ENCODE data around the gene ITGB5.

Gene ITGB5

DNA sequence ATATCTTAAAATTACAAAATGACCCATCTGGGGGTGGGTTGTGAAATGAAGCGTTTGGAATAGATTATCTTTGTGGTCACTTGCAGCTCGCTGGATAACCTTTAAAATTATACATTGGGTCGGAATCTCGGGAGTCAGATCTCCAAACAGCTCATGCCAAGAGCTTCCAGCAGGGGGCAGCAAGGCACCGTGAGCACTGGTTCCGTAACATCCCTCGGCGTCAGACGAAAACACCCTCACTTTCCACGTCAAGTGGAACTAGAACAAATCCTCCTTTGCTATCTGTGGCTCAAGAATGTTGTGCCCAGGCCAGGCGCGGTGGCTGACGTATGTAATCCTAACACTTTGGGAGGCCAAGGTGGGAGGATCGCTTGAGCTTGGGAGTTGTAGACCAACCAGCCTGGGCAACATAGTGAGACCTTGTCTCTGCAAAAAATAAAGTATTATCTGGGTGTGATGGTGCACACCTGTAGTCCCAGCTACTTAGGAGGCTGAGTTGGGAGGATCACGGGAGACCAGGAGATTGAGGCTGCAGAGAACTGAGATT is 125.8 kb downstream of the ITGB5 start:
- no peak for TF ChIP-seq TAF1 (IDR thresholded peaks at IDR 0.05; ENCODE audit: borderline replicate concordance, insufficient read depth, low read length)
- TF ChIP-seq FOXP2 (optimal IDR thresholded peaks at IDR 0.05; ENCODE audit: borderline replicate concordance, extremely low read depth, extremely low read length, insufficient read depth), result no peak
- no peak for TF ChIP-seq POLR2AphosphoS5 (IDR thresholded peaks at IDR 0.05; ENCODE audit: low read depth, low read length)
- TF ChIP-seq, protein P1, sequence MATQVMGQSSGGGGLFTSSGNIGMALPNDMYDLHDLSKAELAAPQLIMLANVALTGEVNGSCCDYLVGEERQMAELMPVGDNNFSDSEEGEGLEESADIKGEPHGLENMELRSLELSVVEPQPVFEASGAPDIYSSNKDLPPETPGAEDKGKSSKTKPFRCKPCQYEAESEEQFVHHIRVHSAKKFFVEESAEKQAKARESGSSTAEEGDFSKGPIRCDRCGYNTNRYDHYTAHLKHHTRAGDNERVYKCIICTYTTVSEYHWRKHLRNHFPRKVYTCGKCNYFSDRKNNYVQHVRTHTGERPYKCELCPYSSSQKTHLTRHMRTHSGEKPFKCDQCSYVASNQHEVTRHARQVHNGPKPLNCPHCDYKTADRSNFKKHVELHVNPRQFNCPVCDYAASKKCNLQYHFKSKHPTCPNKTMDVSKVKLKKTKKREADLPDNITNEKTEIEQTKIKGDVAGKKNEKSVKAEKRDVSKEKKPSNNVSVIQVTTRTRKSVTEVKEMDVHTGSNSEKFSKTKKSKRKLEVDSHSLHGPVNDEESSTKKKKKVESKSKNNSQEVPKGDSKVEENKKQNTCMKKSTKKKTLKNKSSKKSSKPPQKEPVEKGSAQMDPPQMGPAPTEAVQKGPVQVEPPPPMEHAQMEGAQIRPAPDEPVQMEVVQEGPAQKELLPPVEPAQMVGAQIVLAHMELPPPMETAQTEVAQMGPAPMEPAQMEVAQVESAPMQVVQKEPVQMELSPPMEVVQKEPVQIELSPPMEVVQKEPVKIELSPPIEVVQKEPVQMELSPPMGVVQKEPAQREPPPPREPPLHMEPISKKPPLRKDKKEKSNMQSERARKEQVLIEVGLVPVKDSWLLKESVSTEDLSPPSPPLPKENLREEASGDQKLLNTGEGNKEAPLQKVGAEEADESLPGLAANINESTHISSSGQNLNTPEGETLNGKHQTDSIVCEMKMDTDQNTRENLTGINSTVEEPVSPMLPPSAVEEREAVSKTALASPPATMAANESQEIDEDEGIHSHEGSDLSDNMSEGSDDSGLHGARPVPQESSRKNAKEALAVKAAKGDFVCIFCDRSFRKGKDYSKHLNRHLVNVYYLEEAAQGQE (IDR thresholded peaks at IDR 0.05; ENCODE audit: insufficient read depth in 1 of 2, low read depth in 2 of 2, low read length in 2 of 2), result no peak
- no peak for TF ChIP-seq SIN3A (IDR thresholded peaks at IDR 0.05; ENCODE audit: borderline replicate concordance, insufficient read depth, low read length)

DNA sequence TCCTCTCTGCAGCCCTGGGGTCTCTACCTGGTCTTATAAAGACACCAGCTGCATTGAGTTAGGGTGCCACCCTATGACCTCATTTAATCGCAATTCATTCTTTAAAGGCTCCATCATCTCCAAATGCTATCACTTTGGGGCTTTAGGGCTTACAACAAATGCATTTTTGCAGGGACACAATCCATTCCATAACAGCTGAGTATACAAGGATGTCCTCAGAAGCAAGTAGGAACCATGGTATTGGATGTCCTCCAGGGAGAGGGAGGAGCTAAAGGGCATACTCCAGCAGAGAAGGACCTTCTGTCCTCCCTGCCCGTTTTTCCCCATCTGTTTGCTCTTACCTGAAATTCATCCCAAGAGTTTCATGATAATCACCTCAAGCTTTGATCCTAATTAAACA is 126.6 kb downstream of the ITGB5 start:
- no peak for TF ChIP-seq POLR2AphosphoS5 (IDR thresholded peaks at IDR 0.05; ENCODE audit: low read depth, low read length)
- no peak for TF ChIP-seq TAF1 (IDR thresholded peaks at IDR 0.05; ENCODE audit: borderline replicate concordance, insufficient read depth, low read length)
- TF ChIP-seq FOXP2 (optimal IDR thresholded peaks at IDR 0.05; ENCODE audit: borderline replicate concordance, extremely low read depth, extremely low read length, insufficient read depth), result no peak
- TF ChIP-seq, protein P1 (IDR thresholded peaks at IDR 0.05; ENCODE audit: insufficient read depth in 1 of 2, low read depth in 2 of 2, low read length in 2 of 2), result no peak
- no peak for TF ChIP-seq SIN3A (IDR thresholded peaks at IDR 0.05; ENCODE audit: borderline replicate concordance, insufficient read depth, low read length)

DNA sequence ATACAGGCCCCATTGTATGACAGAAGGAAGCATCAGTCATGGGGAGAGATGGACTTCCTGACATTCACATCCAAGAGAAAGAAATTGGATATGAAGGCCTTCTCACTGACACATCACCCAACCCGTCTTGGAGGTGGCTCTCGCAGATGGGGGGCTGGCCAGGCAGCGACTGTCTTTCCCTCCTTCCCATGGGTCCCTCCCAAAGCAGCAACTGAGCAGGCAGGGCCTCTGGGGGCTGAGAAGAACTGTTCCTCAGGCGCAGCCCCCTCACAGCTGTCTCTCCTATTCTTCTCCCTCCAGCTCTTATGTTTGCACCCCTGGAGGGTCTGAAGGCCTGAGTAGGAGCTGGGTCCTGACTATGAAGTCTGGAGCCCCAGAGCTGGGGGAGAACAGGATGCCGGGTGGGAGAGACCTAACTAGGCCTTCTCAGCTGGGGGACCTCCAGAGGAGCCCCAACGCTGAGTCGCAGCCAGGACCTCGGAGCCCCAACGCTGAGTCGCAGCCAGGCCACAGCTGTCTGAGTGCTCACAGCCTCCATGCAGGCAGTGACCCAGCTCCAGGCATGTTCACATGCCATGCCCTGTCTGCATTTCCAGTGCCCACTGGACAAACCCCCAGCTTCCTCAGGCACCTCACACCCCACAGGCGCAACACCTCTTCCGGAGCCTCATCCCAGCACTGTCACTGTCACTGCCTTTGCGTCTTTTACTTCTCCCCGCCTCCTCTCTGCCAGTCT is 127.3 kb downstream of the ITGB5 start:
- TF ChIP-seq FOXP2 (optimal IDR thresholded peaks at IDR 0.05; ENCODE audit: borderline replicate concordance, extremely low read depth, extremely low read length, insufficient read depth) (no peak), SIN3A (IDR thresholded peaks at IDR 0.05; ENCODE audit: borderline replicate concordance, insufficient read depth, low read length) (no peak), POLR2AphosphoS5 (IDR thresholded peaks at IDR 0.05; ENCODE audit: low read depth, low read length) (no peak), TAF1 (IDR thresholded peaks at IDR 0.05; ENCODE audit: borderline replicate concordance, insufficient read depth, low read length) (no peak)
- TF ChIP-seq, protein P1 (IDR thresholded peaks at IDR 0.05; ENCODE audit: insufficient read depth in 1 of 2, low read depth in 2 of 2, low read length in 2 of 2), result no peak

DNA sequence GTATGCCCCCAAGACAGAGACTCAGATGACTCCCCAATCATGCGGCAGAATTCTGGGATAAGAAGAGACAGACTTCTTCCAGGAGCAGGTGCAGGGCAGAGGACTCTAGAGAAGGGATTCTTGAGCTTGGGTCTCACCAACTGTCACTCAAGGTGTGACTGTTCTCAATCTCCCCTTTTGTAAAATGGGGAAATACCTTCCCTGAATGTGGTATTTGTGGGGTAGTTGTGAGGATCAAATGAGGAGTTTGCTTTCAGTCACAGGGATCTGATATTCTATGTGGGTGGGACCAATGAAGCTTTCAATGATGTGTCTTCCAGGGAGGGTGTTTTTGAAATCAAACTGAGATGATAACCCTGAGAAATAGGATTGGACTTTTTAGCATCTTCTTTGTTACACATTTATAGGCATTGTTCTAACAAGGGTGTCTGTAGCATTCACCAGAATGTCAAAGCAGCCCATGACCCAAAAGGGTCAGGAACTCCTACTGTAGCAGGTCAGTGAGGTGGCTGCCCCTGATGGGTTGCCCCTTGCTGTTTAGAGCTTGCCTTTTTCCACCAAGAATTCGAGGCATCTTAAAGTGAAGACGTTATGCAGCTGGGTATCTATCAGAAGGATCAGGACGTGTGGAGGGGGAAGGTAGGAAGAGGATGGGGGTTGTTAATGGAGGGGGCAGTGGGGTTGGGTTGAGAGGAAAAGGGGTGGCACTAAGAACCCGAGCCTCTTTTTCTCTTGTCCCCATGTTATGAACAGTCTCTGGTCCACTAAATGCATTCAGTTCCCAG is 128.1 kb downstream of the ITGB5 start:
- TF ChIP-seq FOXP2 (optimal IDR thresholded peaks at IDR 0.05; ENCODE audit: borderline replicate concordance, extremely low read depth, extremely low read length, insufficient read depth) (no peak), SIN3A (IDR thresholded peaks at IDR 0.05; ENCODE audit: borderline replicate concordance, insufficient read depth, low read length) (no peak), TAF1 (IDR thresholded peaks at IDR 0.05; ENCODE audit: borderline replicate concordance, insufficient read depth, low read length) (no peak), POLR2AphosphoS5 (IDR thresholded peaks at IDR 0.05; ENCODE audit: low read depth, low read length) (no peak)
- TF ChIP-seq, protein P1 (IDR thresholded peaks at IDR 0.05; ENCODE audit: insufficient read depth in 1 of 2, low read depth in 2 of 2, low read length in 2 of 2), result no peak

Measured in PFSK-1 (cell line).